GM21529 (cell line): ENCODE data around the gene FUOM.
"Not testable (repeated sequence)": the region's sequence is repeated elsewhere in the genome, so short reads cannot be mapped to it uniquely, and the experiment has no call there.

Experiments used
- ATAC-seq: cut with Tn5 transposase; IDR thresholded peaks from one replicate; pipeline ENCODE4 v1.9.1; 2021; ENCODE audit not compliant: unreplicated experiment

Gene FUOM

GRCh38 chr10:133370030-133370786, 12.4 kb upstream of the FUOM start:
- ATAC-seq = no peak

- ATAC-seq = no peak
Measured at GRCh38 chr10:133368153-133368552, 10.3 kb upstream of the FUOM start.

- not testable (repeated sequence) for ATAC-seq
Measured at GRCh38 chr10:133367461-133367860, 9.6 kb upstream of the FUOM start.

GRCh38 chr10:133366751-133367150, 8.9 kb upstream of the FUOM start:
- ATAC-seq = no peak

GRCh38 chr10:133366130-133366478, 8.3 kb upstream of the FUOM start:
- ATAC-seq = no peak

- no peak for ATAC-seq
Measured at GRCh38 chr10:133365461-133366129, 7.8 kb upstream of the FUOM start.

GRCh38 chr10:133364645-133365431, 7.0 kb upstream of the FUOM start:
- no peak for ATAC-seq

- no peak for ATAC-seq
Measured at GRCh38 chr10:133362846-133363245, 5.0 kb upstream of the FUOM start.

GRCh38 chr10:133361773-133362441, 4.1 kb upstream of the FUOM start:
- ATAC-seq = no peak

GRCh38 chr10:133361227-133361626, 3.4 kb upstream of the FUOM start:
- no peak for ATAC-seq

GRCh38 chr10:133359972-133360610, 2.3 kb upstream of the FUOM start:
- no peak for ATAC-seq

GRCh38 chr10:133359554-133359971, 1.7 kb upstream of the FUOM start:
- no peak for ATAC-seq

GRCh38 chr10:133358925-133359310, 1.1 kb upstream of the FUOM start:
- ATAC-seq = no peak

- ATAC-seq = no peak
Measured at GRCh38 chr10:133358162-133358924, 524 bp upstream of the FUOM start.

GRCh38 chr10:133356549-133357284, 1.1 kb downstream of the FUOM start:
- no peak for ATAC-seq

- no peak for ATAC-seq
Measured at GRCh38 chr10:133355991-133356390, 1.8 kb downstream of the FUOM start.

GRCh38 chr10:133355266-133355665, 2.6 kb downstream of the FUOM start:
- ATAC-seq = no peak

GRCh38 chr10:133354672-133355240, 3.1 kb downstream of the FUOM start:
- ATAC-seq = no peak

GRCh38 chr10:133353988-133354605, 3.7 kb downstream of the FUOM start:
- ATAC-seq = no peak
